HCT116 (cell line): ENCODE measurements around the gene ARSJ. TPM values are rescaled to one million over a fixed set of nuclear protein-coding genes. Genes with fewer than 3 reads are reported as not detected.

ENCODE experiments used
- ATAC-seq: fragments of 200-7000 bp; cut with Tn5 transposase; 2 replicates; pipeline ENCODE4 v1.9.1; 2020; ENCODE audit warnings: mild to moderate bottlenecking, moderate library complexity
- BruUV-seq: library from RNA; stranded (reverse); fragments of 400-500 nt; replicated peaks from 2 replicates; lab custom pipeline; 2021; lab: Mats Ljungman, UMichigan
- CTCF ChIA-PET: fragments of 300-600 bp; sonication (Branson Sonifier 250); formaldehyde crosslinking; loops from one replicate; lab custom pipeline; 2021; ENCODE audit warnings: antibody characterized with exemption; lab: Charles Lee
- POLR2A ChIA-PET: fragments of 300-600, 350-600 bp; sonication (Branson Sonifier 250); formaldehyde crosslinking; loops from one replicate; lab custom pipeline; 2021; ENCODE audit warnings: antibody characterized with exemption; lab: Charles Lee
- RAD21 ChIA-PET, 2 experiments: fragments of 300-600 bp; sonication (Branson Sonifier 250); formaldehyde crosslinking; loops; one replicate each; lab custom pipeline; 2023; ENCODE audit warnings: low total read pairs in 2 of 2; ENCODE audit not compliant: uncharacterized antibody in 2 of 2, unreplicated experiment in 2 of 2, low non-redundant PET in 1 of 2; lab: Charles Lee
- DNase-seq: peaks from one replicate; pipeline ENCODE4 v3.0.0-alpha.2; 2010; ENCODE audit warnings: low read depth, low spot score
- H2AFZ ChIP-seq: fragments of 200-600 bp; shearing (Covaris generic), sonication (generic); 2 replicates; pipeline ENCODE4 v1.6.1; 2017; ENCODE audit warnings: low read depth, mixed run types, mixed read lengths, antibody characterized with exemption, low read length; ENCODE audit not compliant: poor library complexity, severe bottlenecking
- H3K27ac ChIP-seq: 2 replicates; pipeline ENCODE4 v1.5.1; 2012; ENCODE audit warnings: low read depth, low read length
- H3K27me3 ChIP-seq: fragments of 200-600 bp; sonication (generic); 2 replicates; pipeline ENCODE4 v1.6.1; 2016; ENCODE audit warnings: mixed run types, low read length, mixed read lengths; ENCODE audit not compliant: insufficient read depth
- H3K36me3 ChIP-seq, 2 experiments: fragments of 200-500 bp in 1 of 2; fragments of 200-600 bp in 1 of 2; sonication (Bioruptor generic) in 1 of 2; sonication (generic) in 1 of 2; 2 replicates each; pipeline versions ENCODE4 v1.5.1 to v1.6.1; 2014 to 2016; ENCODE audit warnings: low read length in 2 of 2, inconsistent platforms in 1 of 2, mixed read lengths in 1 of 2, mixed run types in 1 of 2; ENCODE audit not compliant: insufficient read depth in 2 of 2, control insufficient read depth in 1 of 2
- H3K4me1 ChIP-seq, 2 experiments: fragments of 200-600 bp in 1 of 2; sonication (generic) in 1 of 2; 2 replicates each; pipeline versions ENCODE4 v1.5.1 to v1.6.1; 2012 to 2017; ENCODE audit warnings: low read length in 2 of 2, inconsistent platforms in 1 of 2, mild to moderate bottlenecking in 1 of 2, mixed read lengths in 1 of 2, mixed run types in 1 of 2, moderate library complexity in 1 of 2; ENCODE audit not compliant: insufficient read depth in 2 of 2, control insufficient read depth in 1 of 2
- H3K4me2 ChIP-seq: fragments of 200-600 bp; sonication (generic); 2 replicates; pipeline ENCODE4 v1.6.1; 2017; ENCODE audit warnings: mixed run types, low read length, mixed read lengths
- H3K4me3 ChIP-seq, 2 experiments: fragments of 200-600 bp in 1 of 2; sonication (generic) in 1 of 2; replicated peaks in 1 of 2; 2 replicates each; pipeline ENCODE4 v1.5.1; 2011 to 2016; ENCODE audit warnings: low read length in 2 of 2, control low read depth in 1 of 2, low read depth in 1 of 2, mild to moderate bottlenecking in 1 of 2, mixed read lengths in 1 of 2, mixed run types in 1 of 2
- H3K79me2 ChIP-seq: fragments of 200-600 bp; sonication (generic); 2 replicates; pipeline ENCODE4 v1.6.1; 2017; ENCODE audit warnings: mild to moderate bottlenecking, mixed run types, low read length, moderate library complexity, mixed read lengths; ENCODE audit not compliant: insufficient read depth
- H3K9ac ChIP-seq: fragments of 200-600 bp; sonication (generic); 2 replicates; pipeline ENCODE4 v1.6.1; 2016; ENCODE audit warnings: low read length, mixed read lengths
- H3K9me2 ChIP-seq: fragments of 200-600 bp; sonication (generic), shearing (Covaris generic); 2 replicates; pipeline ENCODE4 v1.6.1; 2017; ENCODE audit warnings: mixed run types, mild to moderate bottlenecking, moderate library complexity; ENCODE audit not compliant: insufficient read depth
- H3K9me3 ChIP-seq, 2 experiments: fragments of 200-500 bp in 1 of 2; fragments of 200-600 bp in 1 of 2; sonication (Bioruptor generic) in 1 of 2; sonication (generic) in 1 of 2; 2 replicates each; pipeline ENCODE4 v1.6.1; 2014 to 2017; ENCODE audit warnings: low read length in 2 of 2, mixed read lengths in 2 of 2, inconsistent platforms in 1 of 2, low read depth in 1 of 2, mild to moderate bottlenecking in 1 of 2, mixed run types in 1 of 2, moderate library complexity in 1 of 2; ENCODE audit not compliant: control insufficient read depth in 1 of 2, insufficient read depth in 1 of 2
- H4K20me1 ChIP-seq: fragments of 200-600 bp; sonication (generic), shearing (Covaris generic); 2 replicates; pipeline ENCODE4 v1.6.1; 2017; ENCODE audit warnings: mixed run types, mild to moderate bottlenecking, moderate library complexity; ENCODE audit not compliant: insufficient read depth
- CEBPB ChIP-seq: IDR thresholded peaks from 2 replicates; pipeline ENCODE4 v1.6.1; 2012; ENCODE audit warnings: low read depth
- EZH2phosphoT487 ChIP-seq: fragments of 200-600 bp; IDR thresholded peaks from 2 replicates; pipeline ENCODE4 v1.6.1; 2018; ENCODE audit warnings: antibody characterized with exemption, borderline replicate concordance
- FOSL1 ChIP-seq: IDR thresholded peaks from 2 replicates; pipeline ENCODE4 v1.6.1; 2012; ENCODE audit warnings: low read depth
- POLR2A ChIP-seq: IDR thresholded peaks from 2 replicates; pipeline ENCODE4 v1.7.0; 2011; ENCODE audit warnings: borderline replicate concordance; ENCODE audit not compliant: insufficient read depth, insufficient read length; ENCODE audit errors: extremely low read depth
- RAD21 ChIP-seq: IDR thresholded peaks from 2 replicates; pipeline ENCODE4 v1.6.1; 2012; ENCODE audit warnings: low read depth, mild to moderate bottlenecking
- SIN3A ChIP-seq: IDR thresholded peaks from 2 replicates; pipeline ENCODE4 v1.6.1; 2012; ENCODE audit warnings: low read depth
- SP1 ChIP-seq: IDR thresholded peaks from 2 replicates; pipeline ENCODE4 v1.6.1; 2012; ENCODE audit warnings: low read depth
- TCF7L2 ChIP-seq: IDR thresholded peaks from 2 replicates; pipeline ENCODE4 v1.7.0; 2011; ENCODE audit warnings: borderline replicate concordance, inconsistent platforms; ENCODE audit not compliant: insufficient read depth, insufficient read length; ENCODE audit errors: extremely low read depth
- YY1 ChIP-seq: IDR thresholded peaks from 2 replicates; pipeline ENCODE4 v1.6.1; 2011; ENCODE audit warnings: low read length, low read depth, moderate library complexity, mild to moderate bottlenecking; ENCODE audit not compliant: insufficient replicate concordance; ENCODE audit errors: extremely low read depth
- ZFX ChIP-seq: fragments of 450-650 bp; IDR thresholded peaks from 2 replicates; pipeline ENCODE4 v1.6.1; 2017
- ZNF274 ChIP-seq: fragments of 200-500 bp; sonication (Bioruptor generic); IDR thresholded peaks from 2 replicates; pipeline ENCODE4 v1.6.1; 2014; ENCODE audit warnings: mild to moderate bottlenecking, low read depth, low read length, inconsistent platforms
- intact Hi-C: fragments of 100-400 bp; cut with micrococcal nuclease; formaldehyde crosslinking; loops from 2 replicates; pipeline ENCODE4 v1.10.0; 2022
- total RNA-seq: library from RNA; stranded (reverse); gene quantifications from one replicate; pipeline ENCODE4 v1.2.1, GENCODE V29; 2021; ENCODE audit not compliant: unreplicated experiment
- TF ChIP-seq, protein P1 (sequence below): IDR thresholded peaks from 2 replicates; pipeline ENCODE4 v1.6.1; 2011; ENCODE audit warnings: mild to moderate bottlenecking, low read length, moderate library complexity; ENCODE audit not compliant: insufficient replicate concordance; ENCODE audit errors: extremely low read depth
- TF ChIP-seq, protein P2 (sequence below), 3 experiments: fragments of 200-600 bp in 1 of 3; sonication (generic) in 1 of 3; IDR thresholded peaks in 2 of 3; conservative IDR thresholded peaks in 1 of 3; 2 replicates each; pipeline ENCODE4 v1.5.1; 2012 to 2017; ENCODE audit warnings: low read depth in 2 of 3, low read length in 2 of 3, antibody characterized with exemption in 1 of 3, borderline replicate concordance in 1 of 3, control low read depth in 1 of 3, mild to moderate bottlenecking in 1 of 3, mixed read lengths in 1 of 3, mixed run types in 1 of 3, moderate library complexity in 1 of 3; ENCODE audit not compliant: insufficient read depth in 1 of 3
- TF ChIP-seq, protein P3 (sequence below): IDR thresholded peaks from 2 replicates; pipeline ENCODE4 v1.6.1; 2012
- TF ChIP-seq, protein P4 (sequence below): IDR thresholded peaks from 2 replicates; pipeline ENCODE4 v1.6.1; 2012

ARSJ gene
- total RNA-seq, 1 experiment from 2014 or later = 2.3 TPM

DNA sequence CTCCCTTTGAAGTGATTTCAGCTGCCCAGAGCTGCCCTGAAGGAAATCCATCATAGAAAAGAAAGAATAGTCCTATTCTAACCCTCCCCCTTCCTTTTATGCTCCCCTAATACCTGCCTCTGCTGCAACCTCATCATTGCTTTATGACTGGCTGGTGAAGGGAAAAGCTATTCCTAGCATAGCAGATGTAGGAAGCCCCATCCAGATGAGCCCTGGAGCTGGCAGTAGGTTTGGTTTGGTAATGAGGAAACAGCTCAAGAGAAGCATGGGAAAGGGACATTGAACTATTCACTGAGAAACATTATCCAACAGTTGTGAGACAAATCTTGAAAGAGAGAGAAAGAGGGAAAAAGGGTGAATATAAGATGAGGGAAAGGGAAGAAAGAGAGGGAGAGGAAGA is 29.2 kb downstream of the ARSJ start:
- ChIA-PET RAD21 (no interaction called here), CTCF (interaction anchor here (1.3 to 3.7 kb wide), 5 partner anchors 12 to 556 kb away, joined by 3 to 25 read pairs (median 5); no protein-coding TSS in a partner anchor), POLR2A (interaction anchor here (1.5 kb wide), 1 partner anchor 9 kb away, joined by 4 read pairs; no protein-coding TSS in a partner anchor)
- no peaks in the 10 kb centered on the region for H3K36me3 ChIP-seq
- no peaks in the 10 kb centered on the region for H3K9me2 ChIP-seq
- H3K4me2 ChIP-seq = no peak overlapping the region
- no peaks in the 10 kb centered on the region for H3K79me2 ChIP-seq
- H2AFZ ChIP-seq = no peak overlapping the region
- intact Hi-C loops = loop anchor here (5.0 to 10.0 kb wide), 2 partner anchors 122 to 745 kb away; no protein-coding TSS in a partner anchor
- no TSS peak for BruUV-seq
- H3K4me1 ChIP-seq = peaks cover 0 to 14% of the 10 kb centered on the region in 2 experiments; a peak in 2 of 4 replicates
- H3K9me3 ChIP-seq = no peaks in the 10 kb centered on the region
- no peak overlapping the region for H3K9ac ChIP-seq
- ATAC-seq (no peak), DNase-seq (no peak)
- no peak for TF ChIP-seq CEBPB
- TF ChIP-seq, protein P1, sequence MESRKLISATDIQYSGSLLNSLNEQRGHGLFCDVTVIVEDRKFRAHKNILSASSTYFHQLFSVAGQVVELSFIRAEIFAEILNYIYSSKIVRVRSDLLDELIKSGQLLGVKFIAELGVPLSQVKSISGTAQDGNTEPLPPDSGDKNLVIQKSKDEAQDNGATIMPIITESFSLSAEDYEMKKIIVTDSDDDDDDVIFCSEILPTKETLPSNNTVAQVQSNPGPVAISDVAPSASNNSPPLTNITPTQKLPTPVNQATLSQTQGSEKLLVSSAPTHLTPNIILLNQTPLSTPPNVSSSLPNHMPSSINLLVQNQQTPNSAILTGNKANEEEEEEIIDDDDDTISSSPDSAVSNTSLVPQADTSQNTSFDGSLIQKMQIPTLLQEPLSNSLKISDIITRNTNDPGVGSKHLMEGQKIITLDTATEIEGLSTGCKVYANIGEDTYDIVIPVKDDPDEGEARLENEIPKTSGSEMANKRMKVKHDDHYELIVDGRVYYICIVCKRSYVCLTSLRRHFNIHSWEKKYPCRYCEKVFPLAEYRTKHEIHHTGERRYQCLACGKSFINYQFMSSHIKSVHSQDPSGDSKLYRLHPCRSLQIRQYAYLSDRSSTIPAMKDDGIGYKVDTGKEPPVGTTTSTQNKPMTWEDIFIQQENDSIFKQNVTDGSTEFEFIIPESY = no peak
- TF ChIP-seq, protein P2, sequence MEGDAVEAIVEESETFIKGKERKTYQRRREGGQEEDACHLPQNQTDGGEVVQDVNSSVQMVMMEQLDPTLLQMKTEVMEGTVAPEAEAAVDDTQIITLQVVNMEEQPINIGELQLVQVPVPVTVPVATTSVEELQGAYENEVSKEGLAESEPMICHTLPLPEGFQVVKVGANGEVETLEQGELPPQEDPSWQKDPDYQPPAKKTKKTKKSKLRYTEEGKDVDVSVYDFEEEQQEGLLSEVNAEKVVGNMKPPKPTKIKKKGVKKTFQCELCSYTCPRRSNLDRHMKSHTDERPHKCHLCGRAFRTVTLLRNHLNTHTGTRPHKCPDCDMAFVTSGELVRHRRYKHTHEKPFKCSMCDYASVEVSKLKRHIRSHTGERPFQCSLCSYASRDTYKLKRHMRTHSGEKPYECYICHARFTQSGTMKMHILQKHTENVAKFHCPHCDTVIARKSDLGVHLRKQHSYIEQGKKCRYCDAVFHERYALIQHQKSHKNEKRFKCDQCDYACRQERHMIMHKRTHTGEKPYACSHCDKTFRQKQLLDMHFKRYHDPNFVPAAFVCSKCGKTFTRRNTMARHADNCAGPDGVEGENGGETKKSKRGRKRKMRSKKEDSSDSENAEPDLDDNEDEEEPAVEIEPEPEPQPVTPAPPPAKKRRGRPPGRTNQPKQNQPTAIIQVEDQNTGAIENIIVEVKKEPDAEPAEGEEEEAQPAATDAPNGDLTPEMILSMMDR (IDR thresholded peaks at IDR 0.05 in 2 of 3, conservative IDR thresholded peaks at IDR 0.05 in 1 of 3; ENCODE audit: borderline replicate concordance in 1 of 3, insufficient read depth in 1 of 3, low read depth in 2 of 3, low read length in 2 of 3) = no peak
- TF ChIP-seq YY1 = no peak
- TF ChIP-seq ZFX = no peak
- TF ChIP-seq ZNF274 = no peak
- TF ChIP-seq, protein P3, sequence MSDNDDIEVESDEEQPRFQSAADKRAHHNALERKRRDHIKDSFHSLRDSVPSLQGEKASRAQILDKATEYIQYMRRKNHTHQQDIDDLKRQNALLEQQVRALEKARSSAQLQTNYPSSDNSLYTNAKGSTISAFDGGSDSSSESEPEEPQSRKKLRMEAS = no peak
- TF ChIP-seq RAD21 = no peak
- TF ChIP-seq EZH2phosphoT487 = no peak
- TF ChIP-seq, protein P4, sequence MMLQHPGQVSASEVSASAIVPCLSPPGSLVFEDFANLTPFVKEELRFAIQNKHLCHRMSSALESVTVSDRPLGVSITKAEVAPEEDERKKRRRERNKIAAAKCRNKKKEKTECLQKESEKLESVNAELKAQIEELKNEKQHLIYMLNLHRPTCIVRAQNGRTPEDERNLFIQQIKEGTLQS = no peak
- TF ChIP-seq FOSL1 = no peak
- no peak for TF ChIP-seq SP1
- TF ChIP-seq TCF7L2 = no peak
- TF ChIP-seq POLR2A = no peak
- no peak for TF ChIP-seq SIN3A
- no peak overlapping the region for H3K27ac ChIP-seq
- H3K4me3 ChIP-seq = no peak overlapping the region
- H4K20me1 ChIP-seq = no peaks in the 10 kb centered on the region
- H3K27me3 ChIP-seq = no peaks in the 10 kb centered on the region
